Transverse colon (tissue), 4 donors: ENCODE measurements around the gene SLIT3.

ENCODE experiments used
- EP300 ChIP-seq: sonication (generic); formaldehyde crosslinking; IDR thresholded peaks from one replicate; pipeline ENCODE4 v1.6.1; 2017; ENCODE audit warnings: antibody characterized with exemption, low read depth
- POLR2A ChIP-seq: fragments of 450-650 bp; IDR thresholded peaks from one replicate; pipeline ENCODE4 v1.6.1; 2016; ENCODE audit warnings: antibody characterized with exemption, mild to moderate bottlenecking, moderate library complexity
- POLR2AphosphoS5 ChIP-seq, 3 donors: sonication (generic); formaldehyde crosslinking; IDR thresholded peaks; one replicate each; pipeline ENCODE4 v1.6.1; 2016; ENCODE audit warnings: antibody characterized with exemption in 3 of 3
- TF ChIP-seq, protein P1 (sequence below), 5 experiments: fragments of 200-600 bp in 3 of 5; fragments of 450-650 bp in 2 of 5; sonication (generic) in 3 of 5; IDR thresholded peaks; 1 replicate in 2 of 5; 2 replicates in 3 of 5; pipeline ENCODE4 v1.5.1; 2016 to 2017; ENCODE audit warnings: antibody characterized with exemption in 5 of 5, inconsistent platforms in 3 of 5, mild to moderate bottlenecking in 2 of 5, moderate library complexity in 1 of 5

DNA sequence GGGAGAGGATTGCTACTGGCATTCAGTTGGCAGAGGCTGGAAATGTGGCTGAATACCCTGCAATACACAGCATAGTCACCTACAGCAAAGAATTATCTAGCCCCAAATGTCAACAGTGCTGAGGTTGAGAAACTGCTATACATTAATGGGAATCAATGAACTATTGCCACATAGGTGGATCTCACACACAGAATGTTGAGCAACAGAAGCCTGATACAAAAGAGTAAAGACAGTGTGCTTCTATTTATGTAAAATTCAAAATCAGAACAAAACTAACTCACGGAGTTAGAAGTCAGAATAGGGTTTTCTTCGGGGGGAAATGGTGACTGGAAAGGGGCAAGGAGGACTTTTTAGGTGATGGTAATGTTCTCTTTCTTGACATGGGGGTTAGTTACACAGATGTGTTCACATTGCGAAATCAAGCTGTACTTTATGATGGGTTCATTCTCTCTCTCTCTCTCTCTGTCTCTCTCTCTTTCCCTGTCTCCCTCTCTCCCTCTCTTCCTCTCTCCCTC lies 676.0 kb downstream of the SLIT3 start:
- TF ChIP-seq POLR2AphosphoS5 (IDR thresholded peaks at IDR 0.05) (no peak), POLR2A (no peak), EP300 (no peak)
- TF ChIP-seq, protein P1, sequence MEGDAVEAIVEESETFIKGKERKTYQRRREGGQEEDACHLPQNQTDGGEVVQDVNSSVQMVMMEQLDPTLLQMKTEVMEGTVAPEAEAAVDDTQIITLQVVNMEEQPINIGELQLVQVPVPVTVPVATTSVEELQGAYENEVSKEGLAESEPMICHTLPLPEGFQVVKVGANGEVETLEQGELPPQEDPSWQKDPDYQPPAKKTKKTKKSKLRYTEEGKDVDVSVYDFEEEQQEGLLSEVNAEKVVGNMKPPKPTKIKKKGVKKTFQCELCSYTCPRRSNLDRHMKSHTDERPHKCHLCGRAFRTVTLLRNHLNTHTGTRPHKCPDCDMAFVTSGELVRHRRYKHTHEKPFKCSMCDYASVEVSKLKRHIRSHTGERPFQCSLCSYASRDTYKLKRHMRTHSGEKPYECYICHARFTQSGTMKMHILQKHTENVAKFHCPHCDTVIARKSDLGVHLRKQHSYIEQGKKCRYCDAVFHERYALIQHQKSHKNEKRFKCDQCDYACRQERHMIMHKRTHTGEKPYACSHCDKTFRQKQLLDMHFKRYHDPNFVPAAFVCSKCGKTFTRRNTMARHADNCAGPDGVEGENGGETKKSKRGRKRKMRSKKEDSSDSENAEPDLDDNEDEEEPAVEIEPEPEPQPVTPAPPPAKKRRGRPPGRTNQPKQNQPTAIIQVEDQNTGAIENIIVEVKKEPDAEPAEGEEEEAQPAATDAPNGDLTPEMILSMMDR (IDR thresholded peaks at IDR 0.05), result no peak
